GM19395 (cell line): ENCODE data around the gene VILL.

Experiments
- ATAC-seq: cut with Tn5 transposase; IDR thresholded peaks from one replicate; pipeline ENCODE4 v1.9.1; 2021; ENCODE audit warnings: mild to moderate bottlenecking, moderate library complexity; ENCODE audit not compliant: unreplicated experiment

VILL gene

GRCh38 chr3:37999836-38000235, 9.2 kb downstream of the VILL start:
- ATAC-seq, result no peak

DNA sequence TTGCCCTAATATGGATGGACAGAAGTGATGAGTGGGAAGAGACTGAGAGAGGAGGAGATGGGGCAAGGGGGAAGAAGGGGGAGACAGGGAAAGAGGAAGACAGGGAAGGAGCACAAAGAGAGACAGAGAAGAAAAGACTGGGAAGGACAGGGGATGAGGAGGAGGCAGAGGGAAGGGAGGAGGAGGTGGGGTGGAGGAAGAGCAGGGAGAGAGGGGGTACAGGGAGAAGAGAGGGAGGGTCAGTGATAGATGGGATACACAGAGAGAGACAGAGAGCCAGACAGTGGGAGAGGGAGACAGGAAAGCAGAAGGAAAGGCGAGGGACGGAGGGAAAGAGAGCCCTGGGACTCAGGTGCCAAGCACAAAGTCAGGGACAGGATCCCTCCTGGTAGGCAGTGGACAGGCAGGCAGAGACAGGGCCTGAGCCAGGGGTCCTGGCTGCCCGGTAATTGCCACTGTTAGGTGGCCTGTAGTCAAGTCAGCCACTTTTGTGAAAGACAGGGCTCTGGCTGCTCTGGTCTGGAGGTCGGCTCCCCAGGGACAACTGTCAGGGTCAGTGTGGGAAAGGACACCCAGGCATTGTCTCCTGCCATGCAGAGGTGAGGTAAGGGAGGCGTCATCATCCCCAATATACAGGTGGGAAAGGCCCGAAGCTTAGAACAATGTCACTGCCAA, 9.8 kb downstream of the VILL start:
- no peak for ATAC-seq

GRCh38 chr3:38000965-38001455, 10.4 kb downstream of the VILL start:
- no peak for ATAC-seq

DNA sequence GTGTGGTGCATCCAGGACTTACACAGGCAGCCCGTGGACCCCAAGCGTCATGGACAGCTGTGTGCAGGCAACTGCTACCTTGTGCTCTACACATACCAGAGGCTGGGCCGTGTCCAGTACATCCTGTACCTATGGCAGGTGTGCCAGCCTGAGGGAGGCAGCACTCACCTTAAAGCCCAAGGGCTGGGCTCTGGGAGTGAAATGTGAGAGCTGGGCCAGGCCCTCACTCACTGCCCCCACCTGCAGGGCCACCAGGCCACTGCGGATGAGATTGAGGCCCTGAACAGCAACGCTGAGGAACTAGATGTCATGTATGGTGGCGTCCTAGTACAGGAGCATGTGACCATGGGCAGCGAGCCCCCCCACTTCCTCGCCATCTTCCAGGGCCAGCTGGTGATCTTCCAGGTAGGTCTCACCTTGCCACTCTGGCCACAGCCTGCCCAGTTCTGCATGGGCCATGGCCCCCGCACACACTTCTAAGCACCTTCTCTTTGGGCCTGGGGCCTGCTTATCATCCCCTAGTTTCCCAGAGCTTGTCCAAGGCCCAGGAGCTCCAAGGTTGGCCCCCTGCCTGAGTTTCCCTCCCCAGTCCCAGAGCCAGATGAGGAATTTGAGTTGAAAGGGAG, 11.0 kb downstream of the VILL start:
- ATAC-seq, result no peak

DNA sequence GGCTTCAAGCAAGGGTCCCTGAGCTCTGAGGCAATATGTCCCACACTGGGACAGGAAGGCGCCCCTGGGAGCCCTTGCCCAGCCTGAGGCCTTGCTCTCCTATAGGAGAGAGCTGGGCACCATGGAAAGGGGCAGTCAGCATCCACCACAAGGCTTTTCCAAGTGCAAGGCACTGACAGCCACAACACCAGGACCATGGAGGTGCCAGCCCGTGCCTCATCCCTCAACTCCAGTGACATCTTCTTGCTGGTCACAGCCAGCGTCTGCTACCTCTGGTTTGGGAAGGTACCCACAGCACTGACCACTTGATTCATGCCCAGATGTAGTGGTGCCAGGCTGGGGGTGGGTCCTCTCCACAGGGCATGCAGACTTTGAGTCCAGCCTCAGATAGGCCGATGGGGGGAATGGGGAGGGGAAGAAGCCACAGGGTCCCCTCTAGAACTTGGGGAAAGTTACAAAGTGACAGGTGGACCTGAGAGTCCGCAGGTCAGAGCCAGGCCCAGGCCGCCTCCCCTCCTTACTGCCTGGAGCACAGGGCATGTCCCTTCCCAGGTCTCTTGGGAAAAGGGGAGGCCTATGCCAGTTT, 11.8 kb downstream of the VILL start:
- no peak for ATAC-seq

DNA sequence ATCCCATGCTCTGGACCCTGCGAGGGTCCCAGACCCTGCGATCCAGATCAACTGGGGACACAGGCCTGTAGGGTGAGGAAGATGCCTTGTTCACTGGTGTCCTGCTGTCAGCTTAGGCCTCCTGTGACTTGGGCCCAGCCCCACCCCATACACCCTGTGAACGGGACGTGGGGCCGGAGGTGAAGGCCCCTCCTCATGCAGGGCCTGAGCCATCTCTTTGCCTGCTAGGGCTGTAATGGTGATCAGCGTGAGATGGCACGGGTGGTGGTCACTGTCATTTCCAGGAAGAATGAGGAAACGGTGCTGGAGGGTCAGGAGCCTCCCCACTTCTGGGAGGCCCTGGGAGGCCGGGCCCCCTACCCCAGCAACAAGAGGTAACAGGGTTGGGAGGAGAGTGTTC, 12.4 kb downstream of the VILL start:
- no peak for ATAC-seq

GRCh38 chr3:38003371-38003816, 12.8 kb downstream of the VILL start:
- no peak for ATAC-seq

GRCh38 chr3:38003817-38004414, 13.3 kb downstream of the VILL start:
- ATAC-seq, result no peak

DNA sequence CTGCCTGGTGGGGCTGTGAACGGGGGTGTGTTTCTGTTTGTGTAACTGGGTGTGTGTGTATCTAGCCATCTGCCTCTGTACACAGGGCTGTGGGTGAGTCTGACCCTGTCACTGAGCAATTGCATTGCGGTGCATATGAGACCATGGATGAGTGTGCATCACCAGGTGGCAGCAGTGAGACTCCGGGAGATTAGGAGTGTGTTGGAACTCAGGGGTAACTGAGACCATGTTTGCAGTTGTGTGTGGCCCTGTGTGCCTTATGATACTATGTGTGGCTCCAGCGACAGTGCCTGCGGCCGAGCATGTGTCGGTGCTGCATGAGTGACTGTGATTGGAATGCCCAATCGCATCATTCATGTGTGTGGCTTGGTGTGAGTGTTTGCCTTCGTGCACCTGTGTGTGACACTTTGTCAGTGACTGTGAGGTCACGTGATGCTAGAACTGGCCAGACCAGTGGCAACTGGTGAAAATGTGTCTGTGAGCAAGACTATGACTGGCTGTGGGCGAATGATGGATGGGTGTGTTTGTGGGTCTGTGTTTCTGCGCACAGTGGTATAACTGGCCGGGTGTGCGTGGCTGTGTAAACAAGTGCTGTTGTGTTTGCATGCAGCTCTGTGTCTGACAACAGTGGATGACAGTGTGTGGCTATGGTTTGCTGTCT, 14.0 kb downstream of the VILL start:
- ATAC-seq, result peak; percentile 59

GRCh38 chr3:38005076-38006020, 14.8 kb downstream of the VILL start:
- ATAC-seq, result no peak

- ATAC-seq, result no peak
Measured at GRCh38 chr3:38006031-38006430, 15.4 kb downstream of the VILL start.

- no peak for ATAC-seq
Measured at GRCh38 chr3:38006445-38006995, 15.9 kb downstream of the VILL start.

DNA sequence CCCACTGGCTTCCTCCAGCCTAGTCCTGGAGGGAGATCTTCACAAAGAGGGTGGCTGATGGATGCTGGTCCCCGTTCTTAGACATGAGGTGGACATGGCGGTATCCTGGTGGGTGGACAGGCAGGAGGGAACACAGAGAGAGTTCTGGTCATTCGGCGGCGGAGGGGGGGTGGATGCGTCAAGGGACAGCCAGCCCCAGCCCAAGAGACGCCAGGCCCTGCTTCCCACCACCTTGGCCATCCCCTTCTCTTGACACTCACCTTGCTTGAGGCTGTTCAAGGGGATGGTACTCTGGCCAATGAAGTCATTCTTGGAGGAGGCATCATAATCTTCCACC, 17.1 kb downstream of the VILL start:
- ATAC-seq, result no peak

GRCh38 chr3:38008191-38008701, 17.7 kb downstream of the VILL start:
- no peak for ATAC-seq

DNA sequence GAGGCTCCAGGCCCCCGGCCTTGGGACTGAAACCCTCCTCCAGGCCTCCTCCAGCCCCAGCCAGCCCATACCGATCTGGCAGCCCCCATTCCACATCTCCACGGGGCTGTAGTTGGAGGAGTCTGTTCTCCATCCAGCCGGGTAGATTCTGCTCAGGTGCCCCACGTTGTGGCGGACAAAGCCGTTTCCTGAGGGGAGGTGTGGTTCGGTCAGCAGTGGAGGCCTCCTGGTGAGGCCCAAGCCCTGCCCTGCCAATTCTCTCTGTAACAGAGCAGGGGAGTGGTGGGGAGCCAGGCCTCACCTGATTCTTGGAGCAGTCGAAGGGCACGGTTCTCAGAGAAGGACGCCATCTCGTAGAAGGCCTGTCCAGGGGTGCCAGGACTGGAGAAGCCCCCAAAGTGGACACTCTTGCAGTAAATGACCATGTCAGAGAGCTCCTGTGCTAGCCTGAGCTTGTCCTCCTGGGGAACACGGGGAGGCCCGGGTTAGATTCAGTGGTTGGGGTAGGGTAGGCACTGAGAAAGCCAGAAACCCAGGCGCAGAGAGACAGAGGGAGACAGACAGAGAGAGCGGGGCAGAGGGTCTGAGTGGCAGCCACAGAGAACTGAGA, 18.5 kb downstream of the VILL start:
- ATAC-seq, result no peak

DNA sequence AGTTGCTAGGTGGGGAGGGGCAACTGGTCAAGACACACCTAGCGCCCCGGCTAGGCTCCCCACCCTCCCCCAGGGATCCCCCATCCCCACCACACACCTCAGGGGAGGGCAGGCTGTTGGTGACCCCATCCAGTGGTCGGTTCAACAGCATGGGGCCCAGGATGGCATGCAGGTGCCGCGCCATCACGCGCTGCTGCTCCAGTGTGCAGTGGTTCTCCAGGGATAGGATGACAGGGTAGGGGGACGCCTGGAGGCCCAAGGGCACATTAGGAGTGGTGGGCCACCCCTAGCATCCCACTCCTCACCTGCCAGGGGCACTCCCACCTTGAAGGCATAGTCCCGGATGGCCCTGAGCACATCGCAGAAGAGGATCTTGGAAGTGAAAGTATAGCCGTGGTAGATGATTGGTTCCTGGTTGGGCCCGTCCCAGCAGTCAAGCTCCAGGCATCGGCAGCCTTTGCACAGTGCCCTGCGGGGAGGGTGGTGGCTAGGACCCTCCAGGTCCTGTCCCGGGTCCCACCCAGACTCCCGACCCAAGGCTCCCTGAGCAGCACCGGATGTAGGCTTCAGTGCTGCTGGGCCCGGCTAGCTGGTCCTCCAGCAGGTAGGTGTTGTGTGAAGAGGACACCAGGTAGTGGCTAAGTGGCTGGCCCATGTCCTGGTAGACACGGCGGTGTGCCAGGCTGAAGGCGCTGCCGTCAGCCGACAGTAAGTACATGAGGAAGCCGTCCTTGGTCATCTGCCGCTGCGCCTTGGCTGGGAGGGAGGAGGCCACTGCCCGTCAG, 19.4 kb downstream of the VILL start:
- no peak for ATAC-seq

DNA sequence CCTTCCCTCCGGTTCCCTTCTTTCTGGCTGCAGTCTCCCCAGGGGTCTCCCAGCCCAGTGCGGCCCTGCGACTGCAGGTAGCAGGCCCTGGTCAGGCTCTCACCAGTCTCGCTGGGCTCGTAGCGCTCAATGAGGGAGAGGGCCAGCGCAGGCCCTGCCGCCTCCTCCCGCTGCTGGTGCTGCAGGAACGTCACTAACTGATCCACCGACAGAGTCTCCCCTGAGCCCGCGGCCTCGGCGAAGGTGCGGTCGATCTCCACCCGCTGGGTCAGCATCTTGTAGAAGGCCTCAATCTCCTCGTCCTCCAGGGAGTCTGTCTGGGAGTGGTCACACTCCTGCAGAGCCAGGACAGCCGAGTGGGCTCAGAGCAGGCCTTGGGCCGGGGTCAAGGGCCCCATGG, 20.5 kb downstream of the VILL start:
- ATAC-seq, result no peak

- ATAC-seq, result no peak
Measured at GRCh38 chr3:38015485-38015884, 24.9 kb downstream of the VILL start.

DNA sequence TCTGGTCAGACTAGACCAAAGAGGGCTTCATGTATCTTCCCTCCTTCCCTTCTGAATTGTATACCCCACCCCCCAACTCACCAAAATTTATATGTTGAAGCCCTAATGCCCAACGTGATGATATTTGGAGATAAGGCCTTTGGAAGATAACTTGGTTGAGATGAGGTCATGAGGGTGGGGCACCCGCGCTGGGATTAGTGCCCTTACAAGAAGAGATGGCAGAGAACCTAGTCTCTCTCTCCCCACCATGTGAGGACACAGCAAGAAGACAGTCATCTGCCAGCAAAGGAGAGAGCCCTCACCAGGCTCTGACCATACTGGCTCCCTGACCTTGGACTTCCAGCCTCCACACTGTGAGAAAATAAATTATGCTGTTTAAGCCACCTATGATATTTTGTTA, 25.4 kb downstream of the VILL start:
- no peak for ATAC-seq
